Natural killer cell (primary cell): ENCODE data around the gene TRIM66. TPM values are rescaled to one million over a fixed set of nuclear protein-coding genes. Genes with fewer than 3 reads are reported as not detected.

ENCODE experiments used
- ATAC-seq, 3 donors: fragments of 150-1000 bp in 2 of 3; fragments of 200-7000 bp in 1 of 3; cut with Tn5 transposase; 1 replicate in 1 of 3; 2 replicates in 2 of 3; pipeline ENCODE4 v1.10.0; 2021; ENCODE audit warnings: mild to moderate bottlenecking in 2 of 3, moderate library complexity in 2 of 3
- DNase-seq, 2 donors: peaks; one replicate each; pipeline versions ENCODE4 v3.0.0 to v3.0.0-alpha.2; 2013 to 2021; ENCODE audit warnings: mixed read lengths in 1 of 2
- H3K27ac ChIP-seq: one replicate; pipeline ENCODE4 v1.5.1; 2013; ENCODE audit warnings: mild to moderate bottlenecking, low read length
- H3K27me3 ChIP-seq: one replicate; pipeline ENCODE4 v1.6.1; 2013; ENCODE audit warnings: low read length; ENCODE audit not compliant: control insufficient read depth, insufficient read depth
- H3K36me3 ChIP-seq: one replicate; pipeline ENCODE4 v1.6.1; 2013; ENCODE audit warnings: low read length; ENCODE audit not compliant: control insufficient read depth, insufficient read depth
- H3K4me1 ChIP-seq: one replicate; pipeline ENCODE4 v1.6.1; 2013; ENCODE audit warnings: low read length; ENCODE audit not compliant: control insufficient read depth, insufficient read depth
- H3K4me3 ChIP-seq: one replicate; pipeline ENCODE4 v1.5.1; 2013; ENCODE audit warnings: low read length
- H3K9me3 ChIP-seq: one replicate; pipeline ENCODE4 v1.6.1; 2013; ENCODE audit warnings: low read length; ENCODE audit not compliant: control insufficient read depth, insufficient read depth
- H3K27ac Mint-ChIP-seq, 2 donors: one replicate each; pipeline ENCODE4 v1.8.0; 2022; ENCODE audit warnings: mild to moderate bottlenecking in 2 of 2, mixed read lengths in 2 of 2, moderate library complexity in 1 of 2
- H3K27me3 Mint-ChIP-seq, 2 donors: one replicate each; pipeline ENCODE4 v1.8.0; 2022; ENCODE audit warnings: low read depth in 2 of 2, mixed read lengths in 2 of 2
- H3K36me3 Mint-ChIP-seq: one replicate; pipeline ENCODE4 v1.8.0; 2022; ENCODE audit warnings: mixed read lengths
- H3K4me1 Mint-ChIP-seq, 2 donors: one replicate each; pipeline ENCODE4 v1.8.0; 2022; ENCODE audit warnings: mixed read lengths in 2 of 2
- H3K4me3 Mint-ChIP-seq: one replicate; pipeline ENCODE4 v1.8.0; 2022; ENCODE audit warnings: mild to moderate bottlenecking, moderate library complexity, mixed read lengths
- H3K9me3 Mint-ChIP-seq, 2 donors: one replicate each; pipeline ENCODE4 v1.8.0; 2022; ENCODE audit warnings: mixed read lengths in 2 of 2
- CTCF ChIP-seq: fragments of 200-600 bp; IDR thresholded peaks from one replicate; pipeline ENCODE4 v1.8.0; 2022; ENCODE audit warnings: antibody characterized with exemption
- WGBS: methylation state at CpG from one replicate; pipeline ENCODE4 v1.1.7; 2013; ENCODE audit warnings: missing lambda C conversion rate; ENCODE audit not compliant: insufficient coverage; 5-methylcytosine and 5-hydroxymethylcytosine counted together
- intact Hi-C: fragments of 100-400 bp; cut with micrococcal nuclease; formaldehyde crosslinking; loops from one replicate; pipeline ENCODE4 v1.14.2; 2022
- total RNA-seq, 4 donors: library from RNA; stranded (reverse); fragments of 120-200 nt in 1 of 4; gene quantifications; one replicate each; pipeline versions ENCODE4 v1.2.3 to v1.2.4, GENCODE V29; 2013 to 2022

The TRIM66 gene
- total RNA-seq, 3 donors from 2014 or later (not counting 1 experiment from before 2014, with no cell fraction given), result 13.7 to 24.4 (median 14.3) TPM

- Mint-ChIP-seq H3K36me3 (no peaks in the 10 kb centered on the region), H3K27ac (no peak overlapping the region), H3K9me3 (no peaks in the 10 kb centered on the region), H3K4me1 (peaks cover 0 to 5% of the 10 kb centered on the region in 2 donors), H3K27me3 (no peaks in the 10 kb centered on the region), H3K4me3 (no peak overlapping the region)
- ATAC-seq (no peak), DNase-seq (no peak)
- no peaks in the 10 kb centered on the region for H3K27me3 ChIP-seq
- intact Hi-C loops, result no loop called here
- no peaks in the 10 kb centered on the region for H3K9me3 ChIP-seq
- H3K27ac ChIP-seq, result no peak overlapping the region
- 86% methylated on average over 3 of the region's 4 CpGs for WGBS
- no peaks in the 10 kb centered on the region for H3K4me1 ChIP-seq
- TF ChIP-seq CTCF, result no peak
- peaks cover 23% of the 10 kb centered on the region for H3K36me3 ChIP-seq
- no peak overlapping the region for H3K4me3 ChIP-seq
Observed at GRCh38 chr11:8654503-8654902, 28.0 kb downstream of the TRIM66 start.

GRCh38 chr11:8652140-8652539 lies 30.3 kb downstream of the TRIM66 start:
- Histone ChIP-seq H3K9me3 (no peaks in the 10 kb centered on the region), H3K27me3 (no peaks in the 10 kb centered on the region), H3K27ac (no peak overlapping the region), H3K4me3 (no peak overlapping the region), H3K36me3 (peaks cover 39% of the 10 kb centered on the region), H3K4me1 (no peaks in the 10 kb centered on the region)
- Mint-ChIP-seq H3K4me1 (peaks cover 0 to 5% of the 10 kb centered on the region in 2 donors), H3K4me3 (no peak overlapping the region), H3K9me3 (no peaks in the 10 kb centered on the region), H3K27ac (no peak overlapping the region), H3K36me3 (no peaks in the 10 kb centered on the region), H3K27me3 (no peaks in the 10 kb centered on the region)
- 95% methylated on average over 3 of the region's 3 CpGs for WGBS
- intact Hi-C loops, result no loop called here
- DNase-seq (no peak), ATAC-seq (no peak)
- TF ChIP-seq CTCF, result no peak

- no peaks in the 10 kb centered on the region for H3K27me3 Mint-ChIP-seq
- Histone ChIP-seq H3K27me3 (no peaks in the 10 kb centered on the region), H3K4me3 (no peak overlapping the region), H3K36me3 (peaks cover 52% of the 10 kb centered on the region), H3K4me1 (no peaks in the 10 kb centered on the region), H3K27ac (no peak overlapping the region), H3K9me3 (no peaks in the 10 kb centered on the region)
- intact Hi-C loops, result no loop called here
- peaks cover 0 to 5% of the 10 kb centered on the region in 2 donors for H3K4me1 Mint-ChIP-seq
- 97% methylated on average over 2 of the region's 2 CpGs for WGBS
- no peak overlapping the region for H3K27ac Mint-ChIP-seq
- H3K9me3 Mint-ChIP-seq, result no peaks in the 10 kb centered on the region
- H3K4me3 Mint-ChIP-seq, result no peak overlapping the region
- no peak for ATAC-seq
- TF ChIP-seq CTCF, result no peak
- no peaks in the 10 kb centered on the region for H3K36me3 Mint-ChIP-seq
- no peak for DNase-seq
Observed at GRCh38 chr11:8650401-8650990, 32.0 kb downstream of the TRIM66 start.

- H3K27ac ChIP-seq, result no peak overlapping the region
- no peak for TF ChIP-seq CTCF
- ATAC-seq (no peak), DNase-seq (no peak)
- H3K36me3 Mint-ChIP-seq, result no peaks in the 10 kb centered on the region
- 92% methylated on average over 2 of the region's 2 CpGs for WGBS
- H3K4me1 Mint-ChIP-seq, result peaks cover 0 to 4% of the 10 kb centered on the region in 2 donors
- H3K27me3 Mint-ChIP-seq, result no peaks in the 10 kb centered on the region
- intact Hi-C loops, result no loop called here
- peaks cover 64% of the 10 kb centered on the region for H3K36me3 ChIP-seq
- H3K27me3 ChIP-seq, result no peaks in the 10 kb centered on the region
- no peak overlapping the region for H3K4me3 ChIP-seq
- no peak overlapping the region for H3K27ac Mint-ChIP-seq
- no peaks in the 10 kb centered on the region for H3K9me3 ChIP-seq
- no peaks in the 10 kb centered on the region for H3K9me3 Mint-ChIP-seq
- H3K4me1 ChIP-seq, result no peaks in the 10 kb centered on the region
- H3K4me3 Mint-ChIP-seq, result no peak overlapping the region
Observed at GRCh38 chr11:8649361-8649760, 33.1 kb downstream of the TRIM66 start.
